Measurements from ENCODE around the gene CA12. TPM values are rescaled to one million over a fixed set of nuclear protein-coding genes. Genes with fewer than 3 reads are reported as not detected.

CA12 gene
- total and polyA plus RNA-seq, 10 of the 15 experiments (the other 5 are each of a cell fraction or from before 2014, with no cell fraction given) = 0.03 to 0.10 TPM; not detected in 8

DNA sequence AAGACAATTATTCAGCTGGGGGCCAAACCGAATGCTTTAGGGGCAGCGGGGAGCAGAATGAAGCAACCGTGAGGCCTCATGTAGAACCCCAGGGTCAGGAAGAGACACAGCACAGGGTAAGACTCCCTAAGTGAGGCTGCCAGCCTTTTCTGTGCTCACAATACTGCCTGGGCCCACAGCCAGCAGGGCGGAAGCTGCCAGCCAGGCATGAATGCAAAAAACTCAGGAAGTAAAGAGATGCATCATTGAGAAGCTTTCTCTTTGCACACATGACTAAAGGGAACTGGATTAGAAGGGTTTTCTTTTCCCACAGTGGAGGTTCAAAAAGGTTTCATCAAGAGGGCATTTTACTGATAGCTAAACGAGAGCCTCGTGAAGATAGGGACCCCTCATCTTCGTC lies 33.3 kb downstream of the CA12 start:
- no peaks in the 10 kb centered on the region for H4K20me1 ChIP-seq (ENCODE audit: control insufficient read depth, insufficient read depth)
- no peak overlapping the region for H2AFZ ChIP-seq (ENCODE audit: control insufficient read depth, low read depth, low read length)
- H3K36me3 ChIP-seq (ENCODE audit: control insufficient read depth in 2 of 2, insufficient read depth in 2 of 2, low read length in 1 of 2) = no peaks in the 10 kb centered on the region
- H3K4me2 ChIP-seq (ENCODE audit: control insufficient read depth, insufficient read depth) = no peak overlapping the region
- RAD21 ChIA-PET (ENCODE audit: unreplicated experiment) = interaction anchor here (1.4 to 1.5 kb wide), 2 partner anchors 8 to 59 kb away, joined by 3 to 4 read pairs; no protein-coding TSS in a partner anchor
- no peaks in the 10 kb centered on the region for H3K79me2 ChIP-seq (ENCODE audit: control insufficient read depth, insufficient read depth, low read length)
- H3K27me3 ChIP-seq (replicated peaks in 1 of 2; ENCODE audit: control insufficient read depth in 2 of 2, insufficient read depth in 2 of 2, low read length in 1 of 2) = no peaks in the 10 kb centered on the region; a peak in 1 of 4 replicates
- no peaks in the 10 kb centered on the region for H3K9me3 ChIP-seq (replicated peaks; ENCODE audit: control insufficient read depth, insufficient read depth, low read length)
- SMC1A ChIA-PET (ENCODE audit: uncharacterized antibody, unreplicated experiment) = interaction anchor here (2.6 kb wide), 1 partner anchor 14 kb away, joined by 9 read pairs; no protein-coding TSS in a partner anchor
- in situ Hi-C loops (cut with MboI) (no loop called here), intact Hi-C loops (cut with micrococcal nuclease; ENCODE audit: unreplicated experiment) (no loop called here)
- POLR2A ChIA-PET = interaction anchor here (1.1 kb wide), 1 partner anchor 18 kb away, joined by 3 read pairs; no protein-coding TSS in a partner anchor
- DNase-seq (ENCODE audit: low read depth, low spot score) = no peak
- no TSS peak for BruUV-seq (replicated peaks)
- CTCF ChIA-PET = interaction anchor here (1.2 to 1.8 kb wide), 2 partner anchors 14 to 18 kb away, joined by 3 to 5 read pairs; no protein-coding TSS in a partner anchor
- no peak overlapping the region for H3K9ac ChIP-seq (ENCODE audit: control insufficient read depth, insufficient read depth, low read length)
- H3K4me1 ChIP-seq (ENCODE audit: control insufficient read depth, insufficient read depth, low read length) = no peaks in the 10 kb centered on the region
- H3K27ac ChIP-seq (ENCODE audit: control insufficient read depth, insufficient read depth) = no peak overlapping the region
- no peak for ATAC-seq
- H3K4me3 ChIP-seq = no peak overlapping the region
- WGBS (ENCODE audit: insufficient coverage, insufficient replicate concordance, low lambda C conversion rate, missing lambda C conversion rate) = 44% methylated on average over 7 of the region's 7 CpGs
- FAIRE-seq = no peak
- TF ChIP-seq SPI1 (IDR thresholded peaks at IDR 0.05; ENCODE audit: borderline replicate concordance, insufficient read depth, low read depth, low read length) (no peak), MTA3 (IDR thresholded peaks at IDR 0.05; ENCODE audit: borderline replicate concordance, low read length) (no peak), EP300 (IDR thresholded peaks at IDR 0.05; ENCODE audit: borderline replicate concordance in 1 of 2, control insufficient read depth in 1 of 2, low read depth in 2 of 2, low read length in 2 of 2) (no peak), BACH1 (IDR thresholded peaks at IDR 0.05; ENCODE audit: borderline replicate concordance) (no peak), TCF7 (IDR thresholded peaks at IDR 0.05; ENCODE audit: borderline replicate concordance) (no peak), RBBP5 (conservative IDR thresholded peaks at IDR 0.05) (no peak), PML (IDR thresholded peaks at IDR 0.05; ENCODE audit: low read length) (no peak), PAX8 (IDR thresholded peaks at IDR 0.05) (no peak), NR2C1 (IDR thresholded peaks at IDR 0.05) (no peak), ZNF24 (IDR thresholded peaks at IDR 0.05) (no peak), CHD4 (IDR thresholded peaks at IDR 0.05) (no peak), ASH2L (IDR thresholded peaks at IDR 0.05; ENCODE audit: borderline replicate concordance, low read depth) (no peak), RAD21 (IDR thresholded peaks at IDR 0.05; ENCODE audit: insufficient read depth, low read depth, low read length) (no peak), NBN (IDR thresholded peaks at IDR 0.05) (no peak), ZZZ3 (IDR thresholded peaks at IDR 0.05; ENCODE audit: control insufficient read depth, insufficient read length, low read depth) (no peak)
- TF ChIP-seq, protein P1, sequence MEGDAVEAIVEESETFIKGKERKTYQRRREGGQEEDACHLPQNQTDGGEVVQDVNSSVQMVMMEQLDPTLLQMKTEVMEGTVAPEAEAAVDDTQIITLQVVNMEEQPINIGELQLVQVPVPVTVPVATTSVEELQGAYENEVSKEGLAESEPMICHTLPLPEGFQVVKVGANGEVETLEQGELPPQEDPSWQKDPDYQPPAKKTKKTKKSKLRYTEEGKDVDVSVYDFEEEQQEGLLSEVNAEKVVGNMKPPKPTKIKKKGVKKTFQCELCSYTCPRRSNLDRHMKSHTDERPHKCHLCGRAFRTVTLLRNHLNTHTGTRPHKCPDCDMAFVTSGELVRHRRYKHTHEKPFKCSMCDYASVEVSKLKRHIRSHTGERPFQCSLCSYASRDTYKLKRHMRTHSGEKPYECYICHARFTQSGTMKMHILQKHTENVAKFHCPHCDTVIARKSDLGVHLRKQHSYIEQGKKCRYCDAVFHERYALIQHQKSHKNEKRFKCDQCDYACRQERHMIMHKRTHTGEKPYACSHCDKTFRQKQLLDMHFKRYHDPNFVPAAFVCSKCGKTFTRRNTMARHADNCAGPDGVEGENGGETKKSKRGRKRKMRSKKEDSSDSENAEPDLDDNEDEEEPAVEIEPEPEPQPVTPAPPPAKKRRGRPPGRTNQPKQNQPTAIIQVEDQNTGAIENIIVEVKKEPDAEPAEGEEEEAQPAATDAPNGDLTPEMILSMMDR (IDR thresholded peaks at IDR 0.05 in 2 of 3, conservative IDR thresholded peaks at IDR 0.05 in 1 of 3; ENCODE audit: control insufficient read depth in 2 of 3, extremely low read depth in 1 of 3, insufficient read depth in 1 of 3, low read depth in 3 of 3, low read length in 3 of 3) = no peak
- TF ChIP-seq, protein P2, sequence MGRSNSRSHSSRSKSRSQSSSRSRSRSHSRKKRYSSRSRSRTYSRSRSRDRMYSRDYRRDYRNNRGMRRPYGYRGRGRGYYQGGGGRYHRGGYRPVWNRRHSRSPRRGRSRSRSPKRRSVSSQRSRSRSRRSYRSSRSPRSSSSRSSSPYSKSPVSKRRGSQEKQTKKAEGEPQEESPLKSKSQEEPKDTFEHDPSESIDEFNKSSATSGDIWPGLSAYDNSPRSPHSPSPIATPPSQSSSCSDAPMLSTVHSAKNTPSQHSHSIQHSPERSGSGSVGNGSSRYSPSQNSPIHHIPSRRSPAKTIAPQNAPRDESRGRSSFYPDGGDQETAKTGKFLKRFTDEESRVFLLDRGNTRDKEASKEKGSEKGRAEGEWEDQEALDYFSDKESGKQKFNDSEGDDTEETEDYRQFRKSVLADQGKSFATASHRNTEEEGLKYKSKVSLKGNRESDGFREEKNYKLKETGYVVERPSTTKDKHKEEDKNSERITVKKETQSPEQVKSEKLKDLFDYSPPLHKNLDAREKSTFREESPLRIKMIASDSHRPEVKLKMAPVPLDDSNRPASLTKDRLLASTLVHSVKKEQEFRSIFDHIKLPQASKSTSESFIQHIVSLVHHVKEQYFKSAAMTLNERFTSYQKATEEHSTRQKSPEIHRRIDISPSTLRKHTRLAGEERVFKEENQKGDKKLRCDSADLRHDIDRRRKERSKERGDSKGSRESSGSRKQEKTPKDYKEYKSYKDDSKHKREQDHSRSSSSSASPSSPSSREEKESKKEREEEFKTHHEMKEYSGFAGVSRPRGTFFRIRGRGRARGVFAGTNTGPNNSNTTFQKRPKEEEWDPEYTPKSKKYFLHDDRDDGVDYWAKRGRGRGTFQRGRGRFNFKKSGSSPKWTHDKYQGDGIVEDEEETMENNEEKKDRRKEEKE (IDR thresholded peaks at IDR 0.05) = no peak
- TF ChIP-seq, protein P3, sequence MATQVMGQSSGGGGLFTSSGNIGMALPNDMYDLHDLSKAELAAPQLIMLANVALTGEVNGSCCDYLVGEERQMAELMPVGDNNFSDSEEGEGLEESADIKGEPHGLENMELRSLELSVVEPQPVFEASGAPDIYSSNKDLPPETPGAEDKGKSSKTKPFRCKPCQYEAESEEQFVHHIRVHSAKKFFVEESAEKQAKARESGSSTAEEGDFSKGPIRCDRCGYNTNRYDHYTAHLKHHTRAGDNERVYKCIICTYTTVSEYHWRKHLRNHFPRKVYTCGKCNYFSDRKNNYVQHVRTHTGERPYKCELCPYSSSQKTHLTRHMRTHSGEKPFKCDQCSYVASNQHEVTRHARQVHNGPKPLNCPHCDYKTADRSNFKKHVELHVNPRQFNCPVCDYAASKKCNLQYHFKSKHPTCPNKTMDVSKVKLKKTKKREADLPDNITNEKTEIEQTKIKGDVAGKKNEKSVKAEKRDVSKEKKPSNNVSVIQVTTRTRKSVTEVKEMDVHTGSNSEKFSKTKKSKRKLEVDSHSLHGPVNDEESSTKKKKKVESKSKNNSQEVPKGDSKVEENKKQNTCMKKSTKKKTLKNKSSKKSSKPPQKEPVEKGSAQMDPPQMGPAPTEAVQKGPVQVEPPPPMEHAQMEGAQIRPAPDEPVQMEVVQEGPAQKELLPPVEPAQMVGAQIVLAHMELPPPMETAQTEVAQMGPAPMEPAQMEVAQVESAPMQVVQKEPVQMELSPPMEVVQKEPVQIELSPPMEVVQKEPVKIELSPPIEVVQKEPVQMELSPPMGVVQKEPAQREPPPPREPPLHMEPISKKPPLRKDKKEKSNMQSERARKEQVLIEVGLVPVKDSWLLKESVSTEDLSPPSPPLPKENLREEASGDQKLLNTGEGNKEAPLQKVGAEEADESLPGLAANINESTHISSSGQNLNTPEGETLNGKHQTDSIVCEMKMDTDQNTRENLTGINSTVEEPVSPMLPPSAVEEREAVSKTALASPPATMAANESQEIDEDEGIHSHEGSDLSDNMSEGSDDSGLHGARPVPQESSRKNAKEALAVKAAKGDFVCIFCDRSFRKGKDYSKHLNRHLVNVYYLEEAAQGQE (IDR thresholded peaks at IDR 0.05; ENCODE audit: low read depth, low read length) = no peak
